ENCODE measurements around the gene GORAB. TPM values are rescaled to one million over a fixed set of nuclear protein-coding genes. Genes with fewer than 3 reads are reported as not detected.

The GORAB gene
- polyA plus RNA-seq, 1 donor from 2014 or later: 17.8 TPM

- Histone ChIP-seq H3K9me3 (ENCODE audit: low read length) (no peaks in the 10 kb centered on the region), H3K36me3 (ENCODE audit: insufficient read depth, low read length) (no peaks in the 10 kb centered on the region), H2AFZ (ENCODE audit: low read depth, low read length) (no peak overlapping the region), H3K27me3 (ENCODE audit: insufficient read depth, low read depth, low read length) (no peaks in the 10 kb centered on the region), H3K9me2 (ENCODE audit: insufficient read depth, low read length) (no peaks in the 10 kb centered on the region), H3K4me2 (ENCODE audit: low read length) (no peak overlapping the region), H4K20me1 (ENCODE audit: insufficient read depth) (no peaks in the 10 kb centered on the region), H3K79me2 (replicated peaks; ENCODE audit: insufficient read depth, low read length) (no peaks in the 10 kb centered on the region), H3K9ac (ENCODE audit: low read length) (no peak overlapping the region), H3K27ac (ENCODE audit: low read length) (no peak overlapping the region), H3F3A (ENCODE audit: insufficient read depth, low read length, poor library complexity, severe bottlenecking) (no peaks in the 10 kb centered on the region), H3K4me3 (ENCODE audit: low read length) (no peak overlapping the region)
- TF ChIP-seq POLR2AphosphoS5 (IDR thresholded peaks at IDR 0.05) (no peak), REST (IDR thresholded peaks at IDR 0.05; ENCODE audit: borderline replicate concordance) (no peak), CTCF (IDR thresholded peaks at IDR 0.05; ENCODE audit: poor library complexity, severe bottlenecking) (no peak), EZH2 (IDR thresholded peaks at IDR 0.05; ENCODE audit: borderline replicate concordance, insufficient read depth, low read length, poor library complexity, severe bottlenecking) (no peak), MXI1 (conservative IDR thresholded peaks at IDR 0.05; ENCODE audit: poor library complexity, severe bottlenecking) (no peak), EP300 (conservative IDR thresholded peaks at IDR 0.05; ENCODE audit: poor library complexity, severe bottlenecking) (no peak), SMC3 (conservative IDR thresholded peaks at IDR 0.05; ENCODE audit: poor library complexity) (no peak), RAD21 (conservative IDR thresholded peaks at IDR 0.05) (no peak), TAF1 (IDR thresholded peaks at IDR 0.05; ENCODE audit: low read depth) (no peak)
Measured at GRCh38 chr1:170518965-170519364, 13.0 kb upstream of the GORAB start.

- Histone ChIP-seq H2AFZ (ENCODE audit: low read depth, low read length) (no peak overlapping the region), H3K9ac (ENCODE audit: low read length) (no peak overlapping the region), H4K20me1 (ENCODE audit: insufficient read depth) (no peaks in the 10 kb centered on the region), H3K36me3 (ENCODE audit: insufficient read depth, low read length) (no peaks in the 10 kb centered on the region), H3K27me3 (ENCODE audit: insufficient read depth, low read depth, low read length) (no peaks in the 10 kb centered on the region), H3K79me2 (replicated peaks; ENCODE audit: insufficient read depth, low read length) (no peaks in the 10 kb centered on the region), H3F3A (ENCODE audit: insufficient read depth, low read length, poor library complexity, severe bottlenecking) (no peaks in the 10 kb centered on the region), H3K4me3 (ENCODE audit: low read length) (no peak overlapping the region), H3K4me2 (ENCODE audit: low read length) (no peak overlapping the region), H3K27ac (ENCODE audit: low read length) (no peak overlapping the region), H3K9me3 (ENCODE audit: low read length) (no peaks in the 10 kb centered on the region), H3K9me2 (ENCODE audit: insufficient read depth, low read length) (no peaks in the 10 kb centered on the region)
- no peak for TF ChIP-seq SMC3 (conservative IDR thresholded peaks at IDR 0.05; ENCODE audit: poor library complexity)
Measured at GRCh38 chr1:170520601-170521000, 11.4 kb upstream of the GORAB start.

- H3K79me2 ChIP-seq (replicated peaks; ENCODE audit: insufficient read depth, low read length): no peaks in the 10 kb centered on the region
- TF ChIP-seq CTCF (IDR thresholded peaks at IDR 0.05; ENCODE audit: poor library complexity, severe bottlenecking): no peak
- no peak for TF ChIP-seq TAF1 (IDR thresholded peaks at IDR 0.05; ENCODE audit: low read depth)
- TF ChIP-seq MXI1 (conservative IDR thresholded peaks at IDR 0.05; ENCODE audit: poor library complexity, severe bottlenecking): no peak
- TF ChIP-seq SMC3 (conservative IDR thresholded peaks at IDR 0.05; ENCODE audit: poor library complexity): no peak
- no peak for TF ChIP-seq EP300 (conservative IDR thresholded peaks at IDR 0.05; ENCODE audit: poor library complexity, severe bottlenecking)
- no peak for TF ChIP-seq RAD21 (conservative IDR thresholded peaks at IDR 0.05)
- TF ChIP-seq POLR2AphosphoS5 (IDR thresholded peaks at IDR 0.05): no peak
- no peak for TF ChIP-seq EZH2 (IDR thresholded peaks at IDR 0.05; ENCODE audit: borderline replicate concordance, insufficient read depth, low read length, poor library complexity, severe bottlenecking)
- TF ChIP-seq REST (IDR thresholded peaks at IDR 0.05; ENCODE audit: borderline replicate concordance): no peak
- H3K4me2 ChIP-seq (ENCODE audit: low read length): no peak overlapping the region
- no peaks in the 10 kb centered on the region for H3K36me3 ChIP-seq (ENCODE audit: insufficient read depth, low read length)
- no peak overlapping the region for H3K4me3 ChIP-seq (ENCODE audit: low read length)
- no peaks in the 10 kb centered on the region for H3K9me2 ChIP-seq (ENCODE audit: insufficient read depth, low read length)
- no peak overlapping the region for H3K9ac ChIP-seq (ENCODE audit: low read length)
- H3K9me3 ChIP-seq (ENCODE audit: low read length): no peaks in the 10 kb centered on the region
- no peak overlapping the region for H3K27ac ChIP-seq (ENCODE audit: low read length)
- no peaks in the 10 kb centered on the region for H4K20me1 ChIP-seq (ENCODE audit: insufficient read depth)
- no peak overlapping the region for H2AFZ ChIP-seq (ENCODE audit: low read depth, low read length)
- H3F3A ChIP-seq (ENCODE audit: insufficient read depth, low read length, poor library complexity, severe bottlenecking): no peaks in the 10 kb centered on the region
- no peaks in the 10 kb centered on the region for H3K27me3 ChIP-seq (ENCODE audit: insufficient read depth, low read depth, low read length)
Measured at GRCh38 chr1:170521818-170522217, 10.1 kb upstream of the GORAB start.
